K562 (cell line): ENCODE data around the gene KCTD16. TPM values are rescaled to one million over a fixed set of nuclear protein-coding genes. Genes with fewer than 3 reads are reported as not detected.

Source experiments
- ATAC-seq: fragments of 200-7000 bp; cut with Tn5 transposase; 3 replicates; pipeline ENCODE4 v1.9.1; 2020; ENCODE audit warnings: moderate library complexity
- BruUV-seq: library from RNA; stranded (reverse); fragments of 400-500 nt; replicated peaks from 2 replicates; lab custom pipeline; 2021; lab: Mats Ljungman, UMichigan
- CTCF ChIA-PET: fragments of 300-600 bp; formaldehyde crosslinking; extraction: SDS; loops from one replicate; lab custom pipeline; 2021; ENCODE audit warnings: low intra/inter-chr PET ratio; lab: Yijun Ruan, JAX
- POLR2A ChIA-PET: fragments of 300-600, 350-650 bp; sonication (Branson Sonifier 250); formaldehyde crosslinking; extraction: SDS; loops from one replicate; lab custom pipeline; 2021; ENCODE audit warnings: antibody characterized with exemption, inconsistent platforms; lab: Yijun Ruan, JAX
- DNase-seq, 4 experiments: peaks; one replicate each; pipeline versions ENCODE4 v3.0.0 to v3.0.0-alpha.2; 2011 to 2018; ENCODE audit warnings: low spot score in 3 of 4, mixed read lengths in 3 of 4; ENCODE audit errors: extremely low read depth in 1 of 4
- FAIRE-seq: peaks from 2 replicates; lab custom pipeline; 2011; peaks lifted over from hg19 to GRCh38; lab: Jason Lieb, UNC
- H2AFZ ChIP-seq: 2 replicates; pipeline ENCODE4 v1.6.0; 2011; ENCODE audit warnings: low read depth, low read length, control low read depth, inconsistent platforms
- H3K27ac ChIP-seq: fragments of 200-600 bp; 3 replicates; pipeline ENCODE4 v1.8.0; 2011; ENCODE audit warnings: low read depth, mild to moderate bottlenecking, control low read depth, inconsistent platforms, low read length, moderate library complexity, mixed read lengths; ENCODE audit errors: extremely low read depth
- H3K27me3 ChIP-seq, 2 experiments: fragments of 300-600 bp in 1 of 2; 2 replicates in 1 of 2; 3 replicates in 1 of 2; pipeline versions ENCODE4 v1.6.0 to v1.8.0; 2011; ENCODE audit warnings: inconsistent platforms in 2 of 2, low read length in 2 of 2, mild to moderate bottlenecking in 1 of 2, mixed read lengths in 1 of 2, moderate library complexity in 1 of 2; ENCODE audit not compliant: control insufficient read depth in 2 of 2, insufficient read depth in 2 of 2
- H3K36me3 ChIP-seq: fragments of 300-600 bp; 3 replicates; pipeline ENCODE4 v1.8.0; 2011; ENCODE audit warnings: mild to moderate bottlenecking, low read length, inconsistent platforms; ENCODE audit not compliant: control insufficient read depth, insufficient read depth
- H3K4me1 ChIP-seq, 2 experiments: fragments of 200-600 bp in 1 of 2; replicated peaks in 1 of 2; 2 replicates in 1 of 2; 3 replicates in 1 of 2; pipeline versions ENCODE4 v1.5.1 to v1.8.0; 2011; ENCODE audit warnings: inconsistent platforms in 2 of 2, low read length in 2 of 2, mild to moderate bottlenecking in 1 of 2, mixed read lengths in 1 of 2, moderate library complexity in 1 of 2; ENCODE audit not compliant: control insufficient read depth in 2 of 2, insufficient read depth in 2 of 2
- H3K4me2 ChIP-seq: 2 replicates; pipeline ENCODE4 v1.6.1; 2011; ENCODE audit warnings: low read length, control low read depth, inconsistent platforms, mixed read lengths; ENCODE audit not compliant: insufficient read depth
- H3K4me3 ChIP-seq: fragments of 200-600 bp; sonication (generic), shearing (Covaris generic); 2 replicates; pipeline ENCODE4 v1.5.1; 2016; ENCODE audit warnings: control low read depth, inconsistent platforms
- H3K79me2 ChIP-seq: fragments of 200-600 bp; 3 replicates; pipeline ENCODE4 v1.8.0; 2011; ENCODE audit warnings: low read length, inconsistent platforms; ENCODE audit not compliant: control insufficient read depth, insufficient read depth
- H3K9ac ChIP-seq, 2 experiments: 2 replicates each; pipeline versions ENCODE4 v1.6.0 to v1.6.1; 2011; ENCODE audit warnings: low read depth in 2 of 2, low read length in 2 of 2, control low read depth in 1 of 2, inconsistent platforms in 1 of 2, mild to moderate bottlenecking in 1 of 2, mixed read lengths in 1 of 2; ENCODE audit not compliant: insufficient read depth in 1 of 2
- H3K9me1 ChIP-seq: one replicate; pipeline ENCODE4 v1.6.0; 2011; ENCODE audit warnings: inconsistent platforms, mild to moderate bottlenecking, low read length, moderate library complexity; ENCODE audit not compliant: control insufficient read depth, insufficient read depth
- H3K9me3 ChIP-seq: replicated peaks from 2 replicates; pipeline ENCODE4 v1.5.1; 2011; ENCODE audit warnings: low read depth, low read length, inconsistent platforms; ENCODE audit not compliant: control insufficient read depth, insufficient read depth
- H4K20me1 ChIP-seq: replicated peaks from 2 replicates; pipeline ENCODE4 v1.6.1; 2011; ENCODE audit warnings: low read length, inconsistent platforms, mixed read lengths; ENCODE audit not compliant: control insufficient read depth, insufficient read depth
- ARID3B ChIP-seq: fragments of 250-450 bp; sonication (Bioruptor Pico); IDR thresholded peaks from 2 replicates; pipeline ENCODE4 v1.4.0; 2020; ENCODE audit warnings: borderline replicate concordance
- CREB1 ChIP-seq, 2 experiments: sonication (generic) in 1 of 2; formaldehyde crosslinking in 1 of 2; IDR thresholded peaks; 2 replicates each; pipeline versions ENCODE4 v1.6.1 to v1.8.0; 2012 to 2022; ENCODE audit warnings: inconsistent platforms in 1 of 2, mild to moderate bottlenecking in 1 of 2, missing genetic modification reagents in 1 of 2, moderate library complexity in 1 of 2
- EHMT2 ChIP-seq: fragments of 450-650 bp; IDR thresholded peaks from 2 replicates; pipeline ENCODE4 v1.6.1; 2018; ENCODE audit warnings: antibody characterized with exemption
- ETV6 ChIP-seq, 3 experiments: fragments of 150-350 bp in 1 of 3; sonication (generic) in 1 of 3; formaldehyde crosslinking in 1 of 3; IDR thresholded peaks; 2 replicates each; pipeline versions ENCODE4 v1.6.1 to v1.8.0; 2014 to 2022; ENCODE audit warnings: borderline replicate concordance in 2 of 3, low read depth in 2 of 3, antibody characterized with exemption in 1 of 3, low read length in 1 of 3, mild to moderate bottlenecking in 1 of 3, missing genetic modification reagents in 1 of 3
- HDAC2 ChIP-seq: fragments of 450-650 bp; IDR thresholded peaks from 2 replicates; pipeline ENCODE4 v1.6.1; 2016; ENCODE audit warnings: mild to moderate bottlenecking
- HOXB6 ChIP-seq: fragments of 250-450 bp; sonication (Bioruptor Pico); IDR thresholded peaks from 2 replicates; pipeline ENCODE4 v1.5.1; 2022; ENCODE audit warnings: mild to moderate bottlenecking, borderline replicate concordance
- KAT2B ChIP-seq: IDR thresholded peaks from one replicate; pipeline ENCODE4 v1.6.1; 2012; ENCODE audit warnings: low read depth, mild to moderate bottlenecking, control low read depth, inconsistent platforms, low read length, moderate library complexity
- MEIS2 ChIP-seq: fragments of 450-650 bp; IDR thresholded peaks from 2 replicates; pipeline ENCODE4 v1.6.1; 2014; ENCODE audit warnings: mild to moderate bottlenecking; ENCODE audit not compliant: partially characterized antibody
- NR1H2 ChIP-seq: sonication (generic); formaldehyde crosslinking; IDR thresholded peaks from 2 replicates; pipeline ENCODE4 v1.4.0; 2020; ENCODE audit warnings: mild to moderate bottlenecking, missing genetic modification reagents
- PCBP1 ChIP-seq: fragments of 200-400 bp; formaldehyde crosslinking; IDR thresholded peaks from 2 replicates; pipeline ENCODE4 v1.6.1; 2018; ENCODE audit warnings: mild to moderate bottlenecking, low read depth, low read length; ENCODE audit not compliant: poor library complexity, severe bottlenecking
- PHTF2 ChIP-seq: fragments of 250-450 bp; sonication (Bioruptor Pico); IDR thresholded peaks from 2 replicates; pipeline ENCODE4 v1.5.0; 2021; ENCODE audit warnings: mild to moderate bottlenecking
- RBM15 ChIP-seq: fragments of 200-400 bp; formaldehyde crosslinking; IDR thresholded peaks from 2 replicates; pipeline ENCODE4 v1.6.1; 2018; ENCODE audit warnings: mild to moderate bottlenecking, low read length, moderate library complexity; ENCODE audit not compliant: insufficient read depth
- SNRNP70 ChIP-seq: fragments of 200-400 bp; formaldehyde crosslinking; optimal IDR thresholded peaks from 2 replicates; pipeline ENCODE3; 2017; ENCODE audit warnings: low read depth, low read length
- TCF3 ChIP-seq: sonication (generic); formaldehyde crosslinking; IDR thresholded peaks from 2 replicates; pipeline ENCODE4 v1.4.0; 2020; ENCODE audit warnings: mild to moderate bottlenecking, missing genetic modification reagents
- THRAP3 ChIP-seq: fragments of 450-650 bp; IDR thresholded peaks from 2 replicates; pipeline ENCODE4 v1.6.1; 2016; ENCODE audit warnings: mild to moderate bottlenecking, inconsistent platforms, borderline replicate concordance
- ZFP36 ChIP-seq: fragments of 150-350 bp; IDR thresholded peaks from 2 replicates; pipeline ENCODE4 v1.6.1; 2018; ENCODE audit warnings: low read length, low read depth; ENCODE audit not compliant: partially characterized antibody
- in situ Hi-C: fragments of 300-500 bp; cut with MboI; formaldehyde crosslinking; loops from 4 replicates; pipeline ENCODE4 v1.15.0; 2018; ENCODE audit warnings: inconsistent platforms, mixed read lengths
- intact Hi-C: fragments of 100-400 bp; cut with micrococcal nuclease; formaldehyde crosslinking; loops from 2 replicates; pipeline ENCODE4 v1.14.2; 2022
- polyA plus RNA-seq, 8 experiments: library from polyadenylated mRNA; depleted of rRNA in 4 of 8; stranded (reverse) in 5 of 8; unstranded in 3 of 8; fragments of >200 nt; fragmentation: Nextera tagmentation in 2 of 8; fragmentation: Illumina TruSeq in 1 of 8; extraction: Ambion mirVana in 2 of 8; extraction: Trizol in 1 of 8; gene quantifications; 2 replicates each; pipeline versions ENCODE4 v1.2.1 to v1.2.3, GENCODE V29; 2011 to 2014; ENCODE audit warnings: inconsistent platforms in 1 of 8, missing spikeins in 1 of 8
- total RNA-seq, 7 experiments: library from RNA; depleted of rRNA in 6 of 7; stranded (reverse); fragments of >200 nt in 6 of 7; fragmentation: Illumina TruSeq in 2 of 7; extraction: Trizol in 2 of 7; gene quantifications; 2 replicates each; pipeline versions ENCODE4 v1.2.1 to v1.2.3, GENCODE V29; 2011 to 2021; ENCODE audit warnings: low replicate concordance in 1 of 7
- TF ChIP-seq, protein P1 (sequence below): fragments of 250-450 bp; sonication (Bioruptor Pico); IDR thresholded peaks from 2 replicates; pipeline ENCODE4 v1.5.0; 2021
- TF ChIP-seq, protein P2 (sequence below): fragments of 450-650 bp; conservative IDR thresholded peaks from 2 replicates; pipeline ENCODE4 v1.6.1; 2016; ENCODE audit warnings: missing genetic modification characterization, low read depth, mild to moderate bottlenecking, control low read depth, missing compliant biosample characterization

Gene KCTD16
- total and polyA plus RNA-seq, 9 of the 15 experiments (the other 6 are each of a cell fraction or from before 2014, with no cell fraction given) = 0.04 TPM; not detected in 8

GRCh38 chr5:144206141-144206540 lies 35.5 kb downstream of the KCTD16 start (continued):
- TF ChIP-seq, protein P1, sequence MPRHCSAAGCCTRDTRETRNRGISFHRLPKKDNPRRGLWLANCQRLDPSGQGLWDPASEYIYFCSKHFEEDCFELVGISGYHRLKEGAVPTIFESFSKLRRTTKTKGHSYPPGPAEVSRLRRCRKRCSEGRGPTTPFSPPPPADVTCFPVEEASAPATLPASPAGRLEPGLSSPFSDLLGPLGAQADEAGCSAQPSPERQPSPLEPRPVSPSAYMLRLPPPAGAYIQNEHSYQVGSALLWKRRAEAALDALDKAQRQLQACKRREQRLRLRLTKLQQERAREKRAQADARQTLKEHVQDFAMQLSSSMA (CRISPR knock-in tag) = no peak
- no peak for TF ChIP-seq ETV6 (IDR thresholded peaks at IDR 0.05; ENCODE audit: borderline replicate concordance in 1 of 2, low read depth in 2 of 2, low read length in 1 of 2)
- no peak for TF ChIP-seq ETV6 (CRISPR knock-in tag; IDR thresholded peaks at IDR 0.05; ENCODE audit: borderline replicate concordance)
- TF ChIP-seq SNRNP70 = no peak
- TF ChIP-seq NR1H2 = no peak
- TF ChIP-seq HDAC2 = no peak

DNA sequence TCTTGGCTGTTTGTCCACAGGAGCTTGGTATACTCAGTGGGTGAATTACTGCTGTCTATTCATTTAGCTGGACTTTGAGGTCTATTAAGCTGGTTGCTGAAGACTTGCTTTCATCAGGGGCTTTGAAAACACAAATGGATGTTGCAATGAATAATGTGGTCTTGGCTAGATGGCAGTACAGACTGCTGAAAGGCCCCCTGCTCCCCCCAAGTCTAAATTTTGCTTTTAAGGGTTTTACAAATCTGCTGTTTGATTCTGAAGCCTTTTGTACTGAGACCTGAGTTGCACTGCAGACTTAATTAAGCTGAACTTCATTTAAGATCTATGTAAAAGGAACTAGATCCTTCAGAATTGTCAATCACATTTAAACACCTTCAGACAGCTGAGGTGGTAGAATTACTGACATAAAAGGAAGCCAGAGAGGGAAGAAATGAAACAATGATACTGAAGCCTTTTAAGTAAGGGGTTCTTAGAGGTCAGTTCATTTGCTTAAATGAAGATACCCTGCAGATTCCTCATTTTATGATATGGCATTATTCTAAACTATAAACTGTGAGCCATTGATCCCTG lies 37.3 kb downstream of the KCTD16 start:
- BruUV-seq = no TSS peak
- H3K9me1 ChIP-seq = no peaks in the 10 kb centered on the region
- intact Hi-C loops = loop anchor here (10.0 kb wide), 1 partner anchor 1027 kb away; no protein-coding TSS in a partner anchor
- no peak overlapping the region for H2AFZ ChIP-seq
- no peaks in the 10 kb centered on the region for H4K20me1 ChIP-seq
- no peak overlapping the region for H3K9ac ChIP-seq
- in situ Hi-C loops = loop anchor here (25.0 kb wide), 1 partner anchor 1854 kb away; no protein-coding TSS in a partner anchor
- no peak overlapping the region for H3K27ac ChIP-seq
- no peaks in the 10 kb centered on the region for H3K9me3 ChIP-seq
- ATAC-seq (no peak), FAIRE-seq (no peak), DNase-seq (no peak)
- peaks cover 0 to 4% of the 10 kb centered on the region in 2 experiments; a peak in 2 of 5 replicates for H3K4me1 ChIP-seq
- CTCF ChIA-PET = no interaction called here
- H3K36me3 ChIP-seq = no peaks in the 10 kb centered on the region
- POLR2A ChIA-PET = no interaction called here
- H3K4me3 ChIP-seq = no peak overlapping the region
- H3K4me2 ChIP-seq = no peak overlapping the region
- H3K79me2 ChIP-seq = no peaks in the 10 kb centered on the region
- H3K27me3 ChIP-seq = peaks cover 0 to 6% of the 10 kb centered on the region in 2 experiments; a peak in 2 of 5 replicates
- TF ChIP-seq TCF3 (CRISPR knock-in tag) = no peak
- no peak for TF ChIP-seq THRAP3
- TF ChIP-seq PCBP1 = no peak
- no peak for TF ChIP-seq HOXB6
- TF ChIP-seq PHTF2 (CRISPR knock-in tag) = no peak
- TF ChIP-seq ARID3B (CRISPR knock-in tag) = no peak
- no peak for TF ChIP-seq KAT2B
- TF ChIP-seq CREB1 (IDR thresholded peaks at IDR 0.05) = no peak
- TF ChIP-seq CREB1 (CRISPR knock-in tag; IDR thresholded peaks at IDR 0.05) = no peak
- TF ChIP-seq EHMT2 = no peak
- TF ChIP-seq, protein P2, sequence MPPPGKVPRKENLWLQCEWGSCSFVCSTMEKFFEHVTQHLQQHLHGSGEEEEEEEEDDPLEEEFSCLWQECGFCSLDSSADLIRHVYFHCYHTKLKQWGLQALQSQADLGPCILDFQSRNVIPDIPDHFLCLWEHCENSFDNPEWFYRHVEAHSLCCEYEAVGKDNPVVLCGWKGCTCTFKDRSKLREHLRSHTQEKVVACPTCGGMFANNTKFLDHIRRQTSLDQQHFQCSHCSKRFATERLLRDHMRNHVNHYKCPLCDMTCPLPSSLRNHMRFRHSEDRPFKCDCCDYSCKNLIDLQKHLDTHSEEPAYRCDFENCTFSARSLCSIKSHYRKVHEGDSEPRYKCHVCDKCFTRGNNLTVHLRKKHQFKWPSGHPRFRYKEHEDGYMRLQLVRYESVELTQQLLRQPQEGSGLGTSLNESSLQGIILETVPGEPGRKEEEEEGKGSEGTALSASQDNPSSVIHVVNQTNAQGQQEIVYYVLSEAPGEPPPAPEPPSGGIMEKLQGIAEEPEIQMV = no peak
- TF ChIP-seq RBM15 = no peak
- no peak for TF ChIP-seq MEIS2
- TF ChIP-seq ZFP36 = no peak
